ENCODE results near the gene SMARCD1.

DNA sequence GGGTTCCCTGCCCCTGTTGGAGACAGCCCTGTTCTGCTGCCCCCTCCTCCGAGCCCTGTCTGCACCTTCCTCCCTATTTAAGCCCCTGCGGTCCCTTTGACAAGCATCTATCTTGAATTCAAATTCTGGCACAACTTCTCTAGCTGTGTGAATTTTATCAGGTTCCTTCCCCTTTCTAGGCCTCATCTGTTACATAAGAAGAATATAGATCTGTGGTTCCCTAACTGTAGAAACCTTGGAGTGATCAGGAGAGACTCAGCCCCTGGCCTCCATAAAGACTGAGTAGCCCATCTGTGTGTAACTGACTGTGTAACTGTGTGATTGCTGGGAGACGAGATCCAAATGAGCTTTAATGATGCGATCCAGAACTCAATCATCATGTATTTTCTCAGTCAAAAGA is 46.8 kb upstream of the SMARCD1 start:
- no peak for TF ChIP-seq POLR2A (IDR thresholded peaks at IDR 0.05)
- TF ChIP-seq, protein P1, sequence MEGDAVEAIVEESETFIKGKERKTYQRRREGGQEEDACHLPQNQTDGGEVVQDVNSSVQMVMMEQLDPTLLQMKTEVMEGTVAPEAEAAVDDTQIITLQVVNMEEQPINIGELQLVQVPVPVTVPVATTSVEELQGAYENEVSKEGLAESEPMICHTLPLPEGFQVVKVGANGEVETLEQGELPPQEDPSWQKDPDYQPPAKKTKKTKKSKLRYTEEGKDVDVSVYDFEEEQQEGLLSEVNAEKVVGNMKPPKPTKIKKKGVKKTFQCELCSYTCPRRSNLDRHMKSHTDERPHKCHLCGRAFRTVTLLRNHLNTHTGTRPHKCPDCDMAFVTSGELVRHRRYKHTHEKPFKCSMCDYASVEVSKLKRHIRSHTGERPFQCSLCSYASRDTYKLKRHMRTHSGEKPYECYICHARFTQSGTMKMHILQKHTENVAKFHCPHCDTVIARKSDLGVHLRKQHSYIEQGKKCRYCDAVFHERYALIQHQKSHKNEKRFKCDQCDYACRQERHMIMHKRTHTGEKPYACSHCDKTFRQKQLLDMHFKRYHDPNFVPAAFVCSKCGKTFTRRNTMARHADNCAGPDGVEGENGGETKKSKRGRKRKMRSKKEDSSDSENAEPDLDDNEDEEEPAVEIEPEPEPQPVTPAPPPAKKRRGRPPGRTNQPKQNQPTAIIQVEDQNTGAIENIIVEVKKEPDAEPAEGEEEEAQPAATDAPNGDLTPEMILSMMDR (IDR thresholded peaks at IDR 0.05), result no peak
